GM19372 (cell line): ENCODE data around the gene MRPL36.
A peak's percentile ranks its signal among the peaks of the same experiment; 100 is the strongest.
"Not testable (repeated sequence)": the region's sequence is repeated elsewhere in the genome, so short reads cannot be mapped to it uniquely, and the experiment has no call there.

Experiments used
- ATAC-seq: cut with Tn5 transposase; IDR thresholded peaks from one replicate; pipeline ENCODE4 v1.9.1; 2021; ENCODE audit warnings: mild to moderate bottlenecking, low read depth, moderate library complexity; ENCODE audit not compliant: unreplicated experiment

The MRPL36 gene

DNA sequence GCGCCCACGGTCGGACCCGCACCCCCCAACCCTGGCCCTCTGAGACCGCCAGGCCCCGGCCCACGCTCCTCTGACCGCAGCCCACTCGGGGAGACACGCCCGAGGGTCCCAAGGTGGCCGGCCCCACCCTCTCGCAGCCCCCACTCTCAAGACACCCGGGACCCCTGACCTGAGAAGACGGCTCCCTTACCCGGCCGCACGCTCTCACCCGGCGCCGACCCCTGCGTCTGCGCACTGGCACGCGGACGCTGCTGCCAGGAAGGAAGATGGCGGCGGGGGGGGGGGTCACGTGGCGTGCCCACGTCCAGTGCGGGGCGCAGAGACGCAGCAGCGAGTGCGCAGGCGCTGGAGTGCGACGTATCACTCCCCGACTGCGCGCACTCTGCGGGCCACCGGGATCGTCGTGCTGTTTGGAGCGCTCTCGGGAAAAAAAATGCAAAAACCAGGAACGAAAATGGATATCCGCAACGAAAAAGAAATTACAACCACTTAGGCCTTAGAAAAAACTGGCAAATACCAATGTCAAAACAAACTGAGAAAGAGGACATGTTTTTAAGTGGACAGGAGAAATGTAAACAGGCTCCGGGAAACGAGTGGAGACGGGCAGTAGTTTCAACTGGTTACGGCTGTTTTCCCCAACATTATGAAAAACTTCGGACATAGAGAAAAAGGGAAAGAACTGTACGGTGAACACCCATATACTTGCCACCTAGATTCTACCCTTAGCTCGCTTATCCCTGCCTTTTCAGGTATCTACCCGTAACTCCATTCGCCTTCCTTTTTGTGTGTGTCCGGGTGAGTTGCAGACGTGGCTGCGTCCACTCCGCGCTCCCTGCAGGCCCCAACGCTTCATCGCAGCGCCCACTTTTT, at the start of gene MRPL36:
MRPL36 (minus strand) TSS at position 236 of the 870 bp plus-strand sequence. CDS start 902 bp downstream, outside the sequence.
- peak; percentile 60 for ATAC-seq

DNA sequence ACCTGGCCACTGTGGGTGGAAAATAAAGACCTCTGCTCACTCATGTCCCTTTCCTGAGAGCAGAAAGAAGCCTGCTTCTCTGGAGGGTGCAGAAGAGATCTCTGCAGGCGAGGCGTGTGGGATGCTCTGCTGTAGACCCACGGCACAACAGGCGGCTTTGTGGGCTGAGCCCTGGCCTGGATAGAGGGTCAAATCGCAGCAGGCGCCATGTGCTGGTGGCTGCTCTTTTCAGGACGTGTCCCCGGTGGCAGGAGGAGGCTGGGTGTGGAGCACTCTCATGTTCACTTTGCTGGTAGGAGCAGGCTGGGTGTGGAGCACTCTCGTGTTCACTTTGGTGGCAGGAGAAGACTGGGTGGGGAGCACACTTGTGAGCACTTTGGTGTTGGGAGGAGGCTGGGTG, 48.0 kb upstream of the MRPL36 start:
- no peak for ATAC-seq

DNA sequence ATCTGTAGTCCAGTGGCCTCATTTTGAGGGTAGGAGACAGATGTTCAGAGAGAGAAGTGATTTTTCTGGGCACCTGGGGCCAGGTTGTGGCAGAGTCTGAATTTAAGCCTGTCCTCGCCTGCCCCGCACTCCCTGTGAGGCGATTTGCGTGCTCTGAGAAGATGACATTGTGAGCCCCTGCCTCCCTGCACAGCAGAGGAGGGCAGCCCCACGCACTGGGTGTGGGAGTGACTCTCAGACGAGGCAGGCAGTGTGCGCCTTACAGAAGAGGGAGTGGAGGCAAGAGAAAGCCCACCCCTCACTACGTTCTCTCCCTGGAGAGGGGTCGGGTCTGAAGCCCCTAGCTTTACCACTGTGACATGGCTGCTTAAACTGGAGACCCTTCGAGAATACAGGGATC, 47.4 kb upstream of the MRPL36 start:
- ATAC-seq = no peak

DNA sequence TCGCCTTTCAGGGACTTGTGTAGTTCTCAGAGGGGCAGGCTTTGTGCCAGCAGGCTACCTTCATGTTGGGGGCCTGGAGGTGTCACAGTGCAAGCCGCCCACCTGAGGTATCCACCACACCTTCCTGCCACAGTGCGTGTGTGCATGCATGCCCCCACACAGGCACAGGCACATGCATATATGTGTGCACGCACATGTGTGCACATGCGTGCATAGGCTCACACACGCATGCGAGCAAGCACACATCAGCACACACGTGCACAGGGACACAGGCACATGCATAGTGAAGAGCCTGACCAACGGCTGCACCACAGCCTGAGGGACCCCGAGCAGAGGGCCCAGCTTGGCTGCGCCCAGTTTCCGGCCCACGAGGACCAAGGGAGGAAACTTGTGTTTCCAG, 46.9 kb upstream of the MRPL36 start:
- no peak for ATAC-seq

DNA sequence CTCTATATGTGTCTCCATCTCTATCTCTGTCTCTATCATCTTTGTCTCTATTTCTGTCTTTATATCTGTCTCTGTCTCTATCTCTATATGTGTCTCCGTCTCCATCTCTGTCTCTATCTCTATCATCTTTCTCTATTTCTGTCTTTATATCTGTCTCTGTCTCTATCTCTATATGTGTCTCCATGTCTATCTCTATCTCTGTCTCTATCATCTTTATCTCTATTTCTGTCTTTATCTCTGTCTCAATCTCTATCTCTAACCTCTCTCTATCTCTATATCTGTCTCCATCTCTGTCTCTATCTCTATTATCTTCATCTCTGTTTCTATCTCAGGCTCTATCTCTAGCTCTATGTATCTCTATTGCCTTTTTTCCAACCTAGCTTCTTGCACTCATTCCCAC, 46.1 kb upstream of the MRPL36 start:
- ATAC-seq = no peak

DNA sequence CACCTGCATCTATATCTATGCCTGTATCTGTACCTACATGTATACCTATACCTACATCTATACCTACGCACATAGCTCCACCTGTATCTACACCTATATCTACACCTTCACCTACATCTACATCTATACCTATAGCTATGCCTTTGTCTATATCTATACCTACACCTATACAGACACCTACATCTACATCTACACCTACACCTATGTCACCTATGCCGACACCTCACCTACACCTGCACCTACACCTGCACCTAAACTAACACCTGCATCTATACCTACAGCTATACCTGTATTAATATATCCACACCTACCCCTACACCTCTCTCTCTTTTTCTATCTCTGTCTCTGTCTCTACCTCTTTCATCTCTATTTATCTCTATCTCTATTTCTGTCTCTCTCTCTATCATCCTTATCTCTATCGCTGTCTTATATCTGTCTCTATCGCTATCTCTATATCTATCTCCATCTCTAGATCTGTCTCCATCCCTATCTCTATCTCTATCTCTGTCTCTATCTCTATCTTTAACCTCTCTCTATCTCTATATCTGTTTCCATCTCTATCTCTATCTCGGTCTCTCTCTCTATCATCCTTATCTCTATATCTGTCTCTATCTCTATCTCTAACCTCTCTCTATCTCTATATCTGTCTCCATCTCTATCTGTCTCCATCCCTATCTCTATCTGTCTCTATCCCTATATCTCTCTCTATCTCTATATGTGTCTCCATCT, 45.2 kb upstream of the MRPL36 start:
- ATAC-seq = no peak

DNA sequence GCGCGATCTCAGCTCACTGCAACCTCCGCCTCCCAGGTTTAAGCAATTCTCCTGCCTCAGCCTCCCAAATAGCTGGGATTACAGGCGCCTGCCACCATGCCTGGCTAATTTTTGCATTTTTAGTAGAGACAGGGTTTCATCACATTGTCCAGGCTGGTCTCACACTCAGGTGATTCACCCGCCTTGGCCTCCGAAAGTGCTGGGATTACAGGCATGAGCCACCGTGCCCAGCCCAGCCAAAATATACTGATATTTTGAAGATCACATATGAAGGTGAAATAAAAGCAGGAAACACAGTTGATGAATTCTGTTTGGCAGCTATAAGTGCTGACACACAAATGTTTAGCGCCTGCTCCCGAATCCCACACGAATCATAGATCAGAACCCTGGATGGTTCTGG, 44.1 kb upstream of the MRPL36 start:
- ATAC-seq = not testable (repeated sequence)

DNA sequence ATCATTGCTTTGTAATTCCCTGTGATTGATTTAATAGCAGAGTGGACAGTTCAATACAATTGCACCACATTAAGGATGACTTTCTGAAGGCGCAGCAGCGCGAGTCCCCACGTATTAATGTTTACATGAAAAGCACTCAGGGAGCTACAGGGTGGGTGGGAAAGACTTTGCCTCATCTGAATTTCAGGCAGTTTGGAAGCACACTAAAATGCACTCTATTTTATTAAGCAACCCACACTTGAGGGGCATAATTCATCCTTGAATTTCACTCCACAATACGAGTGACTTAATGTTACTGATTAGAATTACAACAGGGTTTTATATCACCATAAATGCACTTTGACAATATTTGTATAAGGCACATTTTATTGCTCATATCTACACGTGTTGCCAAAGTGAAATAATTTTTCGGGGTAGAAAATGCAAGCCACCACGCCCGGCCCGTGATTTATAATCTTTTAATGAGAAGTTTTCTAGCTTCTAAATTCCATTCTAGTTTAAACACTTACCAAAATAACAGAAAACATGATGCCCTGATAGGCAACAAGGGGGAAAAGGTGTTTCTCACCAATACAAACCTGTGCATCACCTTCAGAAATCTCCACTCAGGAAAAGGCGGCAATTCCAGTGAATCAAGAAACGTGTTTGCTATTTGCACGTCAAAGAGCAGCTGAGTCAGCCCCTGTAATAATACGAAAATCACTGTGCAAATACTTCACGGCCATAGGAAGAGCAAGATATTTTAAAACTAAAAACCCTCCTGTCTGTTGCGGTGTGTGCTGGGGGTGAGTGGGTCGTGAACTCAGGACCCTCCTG, 42.6 kb upstream of the MRPL36 start:
- ATAC-seq = no peak

DNA sequence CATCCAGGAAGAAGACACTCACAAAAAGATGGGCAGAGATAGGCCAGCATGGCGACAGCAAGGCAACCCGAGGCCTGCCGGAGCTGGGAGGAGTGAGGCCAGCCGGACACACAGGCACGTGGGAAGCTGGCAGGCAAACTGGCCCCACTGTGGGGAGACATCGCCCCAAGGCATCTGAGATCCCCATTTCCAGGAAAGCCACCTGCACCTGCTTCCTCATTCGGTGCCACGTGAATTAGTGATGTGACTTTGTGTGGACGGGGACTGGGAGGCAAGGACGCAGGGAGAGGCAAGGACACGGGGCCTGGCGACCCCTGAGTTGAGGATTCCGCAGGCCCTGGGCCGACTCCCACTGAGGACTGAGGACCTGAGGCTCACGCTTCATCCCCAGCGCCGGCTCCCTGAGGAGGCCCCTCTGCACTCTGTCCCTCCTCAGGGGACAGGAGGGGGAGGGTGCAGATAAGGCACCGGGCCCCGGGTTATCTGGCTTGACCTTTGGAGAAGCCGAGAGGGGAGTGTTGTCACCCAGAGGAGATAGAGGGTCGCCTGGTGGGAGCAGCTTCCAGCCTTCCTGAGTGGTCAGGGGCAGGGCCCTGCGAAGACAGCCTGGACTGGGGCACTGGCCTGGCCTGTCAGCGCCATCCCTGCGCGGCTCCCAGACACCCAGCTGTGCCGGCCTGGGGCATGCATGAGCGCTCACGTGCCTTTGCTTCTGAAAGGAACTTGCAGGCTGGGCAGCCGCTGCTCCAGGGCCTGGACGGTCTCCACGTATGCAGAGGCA, 41.3 kb upstream of the MRPL36 start:
- no peak for ATAC-seq

DNA sequence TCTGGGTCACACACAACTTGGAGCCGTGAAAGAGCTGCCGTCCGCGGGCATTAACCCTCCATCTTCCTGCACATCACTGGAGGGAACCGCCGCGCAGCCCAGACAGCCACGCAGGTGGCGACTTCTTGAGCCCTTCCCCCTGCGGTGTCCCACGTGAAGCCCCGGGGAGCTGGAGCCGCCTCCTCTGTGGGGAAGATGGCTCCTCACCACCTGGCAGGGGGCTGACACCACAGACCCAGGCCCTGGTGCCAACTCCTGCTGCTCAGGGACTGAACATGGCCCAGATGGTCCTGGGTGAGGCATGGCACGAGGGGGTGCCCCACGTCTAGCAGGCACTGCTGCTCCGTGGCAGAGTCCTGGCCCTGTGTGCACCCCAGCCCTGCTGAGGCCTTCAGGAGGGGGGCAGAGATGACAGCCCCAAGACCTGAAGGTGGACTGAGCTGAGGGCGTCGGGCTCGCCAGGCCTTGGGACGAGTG, 40.5 kb upstream of the MRPL36 start:
- no peak for ATAC-seq

DNA sequence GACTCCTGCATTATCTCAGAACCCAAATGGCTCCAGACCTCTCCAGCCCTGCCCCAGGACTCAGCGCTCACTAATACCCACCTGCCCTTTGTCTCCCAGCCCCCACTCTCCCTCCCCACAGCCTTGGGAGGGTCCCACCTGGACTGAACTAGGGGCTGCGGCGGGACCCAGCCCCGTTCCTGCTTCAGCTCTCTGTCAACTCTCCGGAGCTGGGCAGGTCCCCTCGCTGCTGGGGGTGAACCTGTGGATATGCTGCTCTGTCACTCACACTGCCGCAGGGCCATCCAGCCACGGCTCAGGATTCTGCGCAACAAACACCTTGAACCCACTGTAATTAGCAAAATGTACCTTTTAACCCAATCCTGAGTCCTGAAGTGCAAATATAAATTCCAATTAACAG, 38.4 kb upstream of the MRPL36 start:
- ATAC-seq = no peak

DNA sequence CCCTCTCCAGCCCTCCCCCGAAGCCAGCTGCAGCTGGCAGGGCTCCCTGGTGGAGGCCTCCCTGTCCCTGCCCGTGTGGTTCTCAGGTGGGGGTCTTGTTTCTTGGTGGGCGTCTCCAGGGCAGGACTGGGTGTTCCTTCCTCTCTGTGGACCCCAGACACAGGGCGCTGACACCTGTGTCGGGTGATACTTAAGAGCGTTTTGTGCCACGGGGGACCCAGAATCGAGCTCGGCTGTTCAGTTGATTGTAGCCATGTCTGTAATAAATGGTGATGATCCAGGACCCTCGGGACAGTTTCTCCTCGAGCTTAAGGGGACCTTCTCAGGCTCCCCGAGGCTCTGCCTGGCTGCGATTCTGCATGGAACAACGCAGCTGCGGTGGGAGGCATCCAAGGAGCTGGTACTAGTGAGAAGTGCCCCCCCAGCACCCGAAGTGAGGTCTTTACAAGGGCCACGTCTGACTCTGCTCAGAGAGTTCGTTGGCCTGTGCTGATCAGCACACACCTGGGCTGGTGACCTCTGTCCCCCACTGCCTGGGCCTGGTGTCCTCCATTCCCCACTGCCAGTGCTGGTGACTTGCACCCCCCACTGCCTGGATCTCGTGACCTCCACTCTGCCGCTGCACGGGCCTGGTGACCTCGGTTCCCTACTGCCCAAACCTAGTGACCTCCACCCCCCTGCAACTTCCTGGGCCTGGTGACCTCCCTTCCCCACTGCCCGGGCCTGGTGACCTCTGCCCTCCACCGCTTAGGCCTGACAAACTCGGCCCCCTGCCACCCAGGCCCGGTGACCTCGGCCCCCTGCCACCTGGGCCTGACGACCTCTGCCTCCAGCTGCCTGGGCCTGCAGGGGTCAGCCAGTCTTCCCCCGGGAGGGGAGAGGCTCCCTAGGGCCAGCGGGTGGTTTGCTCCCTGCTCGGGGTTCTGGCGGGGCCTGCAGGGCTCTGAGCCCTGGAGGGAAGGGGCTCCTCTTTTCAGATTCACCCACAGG, 37.5 kb upstream of the MRPL36 start:
- no peak for ATAC-seq

DNA sequence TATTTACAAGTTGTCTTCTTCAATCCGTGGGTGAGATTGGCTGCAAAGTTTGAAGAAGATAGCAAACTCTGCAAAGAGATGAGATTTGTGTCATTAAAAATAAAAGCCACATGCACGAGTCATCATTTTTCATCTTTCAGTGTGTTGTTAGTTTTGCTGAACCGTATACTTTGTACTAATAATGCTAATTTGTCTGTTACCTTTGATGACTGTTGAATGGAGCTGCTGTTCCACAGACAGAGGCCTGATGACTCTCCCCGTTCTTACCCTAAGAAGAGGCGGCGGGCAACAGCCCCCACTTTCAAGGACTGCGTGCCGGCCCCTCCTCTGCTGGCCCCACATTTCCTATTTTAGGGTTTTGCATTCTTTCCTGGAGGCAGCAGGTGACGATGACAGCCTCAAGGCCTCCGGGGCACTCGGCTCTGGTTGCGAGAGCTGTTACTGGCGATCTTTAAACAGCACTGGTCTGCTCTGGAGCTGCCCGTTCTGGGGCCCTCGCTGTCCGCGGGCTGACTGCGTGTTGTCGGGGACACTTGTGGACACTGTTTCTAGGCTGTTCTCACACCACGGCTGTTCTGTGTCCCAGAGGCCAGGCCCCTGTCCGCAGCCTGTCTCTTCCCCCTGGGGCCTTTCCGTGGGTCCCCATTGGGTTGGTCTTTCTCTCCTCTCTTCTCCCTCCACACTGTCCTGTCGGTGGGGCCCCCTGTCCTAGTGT, 36.7 kb upstream of the MRPL36 start:
- no peak for ATAC-seq

DNA sequence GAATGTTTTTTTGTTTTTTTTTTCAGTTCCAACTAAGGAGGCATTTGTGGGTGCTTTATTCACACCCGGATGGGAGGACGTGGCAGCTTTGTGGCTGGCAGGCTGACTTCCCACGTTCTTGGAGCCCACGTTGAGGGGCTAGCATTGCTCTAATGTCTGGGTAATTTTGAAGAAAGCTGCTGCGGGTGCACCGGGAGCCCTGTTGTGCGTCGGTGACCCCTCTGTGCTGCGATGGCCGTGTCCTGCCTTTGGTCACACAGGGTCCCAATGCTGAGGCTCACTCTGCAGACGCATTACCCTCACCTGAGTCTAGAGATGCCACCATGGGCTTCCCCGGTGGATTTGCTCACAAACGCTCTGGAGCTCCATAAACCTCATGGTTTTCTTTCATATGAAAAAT, 35.8 kb upstream of the MRPL36 start:
- no peak for ATAC-seq

DNA sequence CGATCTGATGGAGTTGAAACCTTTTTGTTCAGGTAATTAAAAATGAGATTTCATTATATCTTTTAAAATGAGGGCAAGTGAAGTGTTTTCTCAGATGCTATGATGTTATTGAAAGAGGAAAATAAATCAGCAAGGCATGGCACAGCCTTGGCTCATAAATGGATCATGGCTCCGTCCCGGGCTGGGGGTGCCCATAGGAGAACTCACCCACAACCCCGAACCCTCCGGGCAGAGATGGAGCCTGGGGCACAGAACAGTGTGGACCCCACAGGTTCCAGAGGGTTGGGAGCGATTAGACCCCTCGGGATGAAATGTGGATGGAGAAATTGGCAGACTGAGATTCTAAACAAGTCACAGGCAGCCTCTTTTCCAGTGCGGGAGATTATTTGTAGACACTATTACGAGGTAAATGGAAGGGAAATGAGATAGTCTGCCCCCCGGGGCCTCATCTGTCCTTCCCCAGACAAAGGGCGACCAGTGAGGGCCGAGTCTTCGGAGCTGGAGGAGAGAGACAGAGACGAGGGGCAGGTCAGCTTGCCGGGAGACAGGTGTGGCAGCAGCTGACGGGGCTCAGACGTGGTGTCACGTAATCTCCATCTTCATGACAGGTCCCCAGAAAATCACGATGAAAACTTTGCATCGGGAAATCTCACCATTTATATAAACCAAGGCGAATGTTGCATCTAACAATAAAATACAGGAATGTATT, 35.2 kb upstream of the MRPL36 start:
- no peak for ATAC-seq

DNA sequence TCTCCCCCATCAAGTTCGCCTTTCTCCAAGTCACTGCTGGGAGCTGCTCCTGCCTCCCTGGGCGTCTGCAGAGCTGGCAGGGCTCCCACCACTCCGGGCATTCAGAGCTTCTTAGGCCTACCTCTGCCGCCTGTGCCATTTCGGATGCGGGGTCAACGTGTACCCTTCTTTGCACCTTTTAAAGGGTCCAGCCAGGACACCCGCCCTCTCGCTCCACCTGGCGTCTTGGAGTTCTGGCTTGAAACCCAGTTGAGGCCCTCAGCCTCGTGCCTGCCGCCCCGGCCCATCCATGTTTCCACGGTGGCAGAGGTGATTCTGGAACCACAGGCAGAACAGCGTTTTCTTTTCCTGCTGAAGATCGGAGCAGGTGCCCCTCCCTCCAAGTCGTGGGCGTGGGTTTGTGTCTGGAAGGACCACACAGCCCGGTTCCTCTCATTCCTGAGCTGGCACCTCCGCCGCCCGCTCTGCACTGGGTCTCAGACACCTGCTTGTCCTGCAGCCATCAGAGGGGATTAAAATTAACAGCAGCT, 34.5 kb upstream of the MRPL36 start:
- ATAC-seq = no peak

DNA sequence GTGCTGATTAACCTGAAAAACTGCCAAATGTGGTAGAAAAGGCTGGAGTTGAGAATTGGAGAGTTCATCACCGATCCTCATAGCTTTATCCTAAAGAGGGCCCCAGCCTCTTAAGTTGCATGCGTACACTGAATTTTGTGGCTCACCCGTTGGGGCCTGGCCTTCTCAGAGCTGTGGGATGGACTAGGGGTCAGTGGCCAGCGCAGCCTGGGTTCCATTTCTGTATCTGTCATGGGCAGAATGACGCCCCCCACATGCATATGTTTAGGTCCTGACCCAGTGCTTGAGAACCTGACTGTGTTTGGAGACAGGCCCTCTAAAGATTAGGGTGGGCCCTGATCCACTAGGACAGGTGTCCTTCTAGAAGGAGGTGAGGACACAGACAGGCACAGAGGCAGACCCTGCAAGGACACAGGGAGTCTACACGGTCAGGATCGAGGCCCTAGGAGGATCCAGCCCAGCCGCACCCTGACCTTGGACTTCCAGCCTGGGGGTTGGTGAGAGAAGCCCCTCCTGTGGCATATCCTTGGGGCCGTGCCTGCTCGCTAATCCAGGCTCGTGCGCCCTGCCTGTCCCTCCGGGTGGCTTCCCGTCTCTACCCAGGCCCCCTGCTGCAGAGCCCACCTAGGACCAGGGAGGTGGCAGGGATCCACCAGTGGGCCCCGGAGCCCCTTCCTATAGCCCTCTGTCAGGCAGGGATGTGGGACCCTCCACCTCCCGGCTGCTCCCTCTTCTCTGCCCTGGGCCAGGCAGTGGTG, 33.8 kb upstream of the MRPL36 start:
- ATAC-seq = no peak
